Naive thymus-derived CD4-positive, alpha-beta T cell (primary cell): ENCODE data around the gene ELMO1. TPM values are rescaled to one million over a fixed set of nuclear protein-coding genes. Genes with fewer than 3 reads are reported as not detected.

Experiments used
- ATAC-seq: fragments of 150-1000 bp; cut with Tn5 transposase; 2 replicates; pipeline ENCODE4 v1.10.0; 2021; ENCODE audit warnings: mild to moderate bottlenecking, moderate library complexity
- CTCF ChIA-PET: fragments of 350-600 bp; sonication (Branson Sonifier 250); formaldehyde crosslinking; loops from one replicate; lab custom pipeline; 2021; ENCODE audit warnings: antibody characterized with exemption; lab: Charles Lee
- POLR2A ChIA-PET: fragments of 350-600 bp; sonication (Branson Sonifier 250); formaldehyde crosslinking; loops from one replicate; lab custom pipeline; 2021; ENCODE audit warnings: antibody characterized with exemption, inconsistent platforms; lab: Charles Lee
- DNase-seq, 9 donors: peaks; one replicate each; pipeline versions ENCODE4 v3.0.0 to v3.0.0-alpha.2; 2020 to 2022; ENCODE audit warnings: mixed read lengths in 1 of 9
- H3K27ac ChIP-seq: one replicate; pipeline ENCODE4 v1.7.0; 2013; ENCODE audit warnings: mild to moderate bottlenecking, low read depth, low read length, moderate library complexity
- H3K27me3 ChIP-seq, 2 donors: one replicate each; pipeline ENCODE4 v1.7.0; 2013; ENCODE audit warnings: low read length in 2 of 2, mild to moderate bottlenecking in 2 of 2, moderate library complexity in 2 of 2; ENCODE audit not compliant: control insufficient read depth in 2 of 2, insufficient read depth in 2 of 2
- H3K36me3 ChIP-seq, 3 experiments: 1 replicate in 2 of 3; 2 replicates in 1 of 3; pipeline ENCODE4 v1.7.0; 2013; ENCODE audit warnings: low read length in 3 of 3, mild to moderate bottlenecking in 3 of 3, moderate library complexity in 1 of 3; ENCODE audit not compliant: insufficient read depth in 3 of 3, control insufficient read depth in 2 of 3
- H3K4me1 ChIP-seq, 2 donors: one replicate each; pipeline ENCODE4 v1.7.0; 2013; ENCODE audit warnings: low read length in 2 of 2, mild to moderate bottlenecking in 2 of 2, moderate library complexity in 1 of 2; ENCODE audit not compliant: control insufficient read depth in 2 of 2, insufficient read depth in 2 of 2
- H3K4me3 ChIP-seq: 2 replicates; pipeline ENCODE4 v1.7.0; 2013; ENCODE audit warnings: mild to moderate bottlenecking, low read length
- H3K9me3 ChIP-seq, 3 experiments: 1 replicate in 2 of 3; 2 replicates in 1 of 3; pipeline ENCODE4 v1.7.0; 2013; ENCODE audit warnings: low read length in 3 of 3; ENCODE audit not compliant: control insufficient read depth in 2 of 3
- H3K27ac Mint-ChIP-seq, 9 donors: one replicate each; pipeline ENCODE4 v1.8.0; 2020 to 2022; ENCODE audit warnings: mixed read lengths in 9 of 9, mild to moderate bottlenecking in 8 of 9, moderate library complexity in 5 of 9, inconsistent platforms in 2 of 9
- H3K27me3 Mint-ChIP-seq, 5 donors: one replicate each; pipeline ENCODE4 v1.8.0; 2021 to 2022; ENCODE audit warnings: mixed read lengths in 5 of 5, mild to moderate bottlenecking in 1 of 5
- H3K36me3 Mint-ChIP-seq, 5 donors: one replicate each; pipeline ENCODE4 v1.8.0; 2020 to 2022; ENCODE audit warnings: mixed read lengths in 5 of 5, mild to moderate bottlenecking in 3 of 5, inconsistent platforms in 1 of 5
- H3K4me1 Mint-ChIP-seq, 7 donors: one replicate each; pipeline ENCODE4 v1.8.0; 2020 to 2022; ENCODE audit warnings: mixed read lengths in 7 of 7, mild to moderate bottlenecking in 3 of 7, inconsistent platforms in 1 of 7
- H3K4me3 Mint-ChIP-seq, 10 donors: one replicate each; pipeline ENCODE4 v1.8.0; 2020 to 2022; ENCODE audit warnings: mild to moderate bottlenecking in 10 of 10, mixed read lengths in 10 of 10, moderate library complexity in 6 of 10, inconsistent platforms in 2 of 10
- H3K9me3 Mint-ChIP-seq, 11 donors: one replicate each; pipeline ENCODE4 v1.8.0; 2020 to 2022; ENCODE audit warnings: mixed read lengths in 11 of 11, mild to moderate bottlenecking in 4 of 11, inconsistent platforms in 1 of 11, moderate library complexity in 1 of 11
- intact Hi-C, 2 donors: fragments of 100-400 bp; cut with micrococcal nuclease; formaldehyde crosslinking; loops; one replicate each; pipeline ENCODE4 v1.15.1; 2023
- polyA plus RNA-seq, 2 donors: library from polyadenylated mRNA; unstranded; fragments of 300-500 nt; fragmentation: Illumina TruSeq; gene quantifications; one replicate each; pipeline ENCODE4 v1.2.3, GENCODE V29; 2021
- total RNA-seq, 6 experiments: library from RNA in 5 of 6; stranded (reverse) in 5 of 6; gene quantifications; 1 replicate in 5 of 6; 2 replicates in 1 of 6; pipeline ENCODE4 v1.2.3 and lab custom pipeline; 2021 to 2026

Gene ELMO1
- total and polyA plus RNA-seq, 7 experiments from 2014 or later: 63.6 to 160 (median 124) TPM

GRCh38 chr7:37364856-37365255 lies 83.8 kb downstream of the ELMO1 start:
- ChIA-PET CTCF (no interaction called here), POLR2A (interaction anchor here (0.8 to 1.0 kb wide), 4 partner anchors 7 to 85 kb away, joined by 3 to 4 read pairs (median 4); no protein-coding TSS in a partner anchor)
- no peaks in the 10 kb centered on the region for H3K9me3 ChIP-seq
- Mint-ChIP-seq H3K4me1 (peaks cover 47 to 96% (median 82%) of the 10 kb centered on the region in 7 donors), H3K36me3 (peaks cover 0 to 16% (median 0%) of the 10 kb centered on the region in 5 donors), H3K27me3 (no peaks in the 10 kb centered on the region), H3K9me3 (peaks cover 0 to 8% (median 0%) of the 10 kb centered on the region in 11 donors), H3K27ac (peak overlapping the region in 7 of 9 donors; percentile 7 to 96 (median 88)), H3K4me3 (peak overlapping the region in 7 of 10 donors; percentile 8 to 73 (median 50))
- no peak for DNase-seq
- H3K36me3 ChIP-seq: no peaks in the 10 kb centered on the region
- peaks cover 15 to 47% of the 10 kb centered on the region in 2 donors for H3K4me1 ChIP-seq
- intact Hi-C loops: loop anchor here in 1 of 2 donors (2.0 kb wide), 1 partner anchor 76 kb away; no protein-coding TSS in a partner anchor
- no peaks in the 10 kb centered on the region for H3K27me3 ChIP-seq
- ATAC-seq: no peak
- no peak overlapping the region for H3K27ac ChIP-seq
- H3K4me3 ChIP-seq: no peak overlapping the region

GRCh38 chr7:37363536-37364491 lies 84.8 kb downstream of the ELMO1 start:
- ChIA-PET CTCF (interaction anchor here (0.8 to 2.0 kb wide), 2 partner anchors 10 to 85 kb away, joined by 3 to 14 read pairs; no protein-coding TSS in a partner anchor), POLR2A (interaction anchor here (1.0 kb wide), 2 partner anchors 77 to 85 kb away, joined by 4 to 5 read pairs; partner anchors contain the start of gene ELMO1)
- Mint-ChIP-seq H3K9me3 (peaks cover 0 to 8% (median 0%) of the 10 kb centered on the region in 11 donors), H3K4me3 (peak overlapping the region; percentile 55 to 87 (median 73)), H3K4me1 (peaks cover 48 to 96% (median 86%) of the 10 kb centered on the region in 7 donors), H3K27me3 (no peaks in the 10 kb centered on the region), H3K36me3 (peaks cover 0 to 16% (median 0%) of the 10 kb centered on the region in 5 donors), H3K27ac (peak overlapping the region; percentile 86 to 97 (median 92))
- DNase-seq (peak in 6 of 9 donors; percentile 33 to 59 (median 43)), ATAC-seq (peak; percentile 60)
- H3K9me3 ChIP-seq: no peaks in the 10 kb centered on the region
- peak overlapping the region; percentile 2 for H3K4me3 ChIP-seq
- H3K27me3 ChIP-seq: no peaks in the 10 kb centered on the region
- H3K4me1 ChIP-seq: peaks cover 15 to 58% of the 10 kb centered on the region in 2 donors
- intact Hi-C loops: loop anchor here (2.0 kb wide), 2 partner anchors 45 to 77 kb away; no protein-coding TSS in a partner anchor
- no peaks in the 10 kb centered on the region for H3K36me3 ChIP-seq
- peak overlapping the region; percentile 63 for H3K27ac ChIP-seq

GRCh38 chr7:37362802-37363201 lies 85.9 kb downstream of the ELMO1 start:
- DNase-seq (peak in 1 of 9 donors; percentile 14), ATAC-seq (no peak)
- Mint-ChIP-seq H3K27ac (peak overlapping the region; percentile 86 to 97 (median 92)), H3K9me3 (peaks cover 0 to 8% (median 0%) of the 10 kb centered on the region in 11 donors), H3K27me3 (no peaks in the 10 kb centered on the region), H3K4me1 (peaks cover 49 to 97% (median 89%) of the 10 kb centered on the region in 7 donors), H3K4me3 (peak overlapping the region; percentile 55 to 87 (median 73)), H3K36me3 (peaks cover 0 to 13% (median 0%) of the 10 kb centered on the region in 5 donors)
- peak overlapping the region; percentile 63 for H3K27ac ChIP-seq
- no peaks in the 10 kb centered on the region for H3K9me3 ChIP-seq
- no peaks in the 10 kb centered on the region for H3K36me3 ChIP-seq
- ChIA-PET CTCF (interaction anchor here (2.0 kb wide), 1 partner anchor 9 kb away, joined by 14 read pairs; no protein-coding TSS in a partner anchor), POLR2A (interaction anchor here (1.0 to 1.4 kb wide), 2 partner anchors 9 to 86 kb away, joined by 5 to 7 read pairs; partner anchors contain the start of gene ELMO1)
- H3K27me3 ChIP-seq: no peaks in the 10 kb centered on the region
- intact Hi-C loops: loop anchor here (1.0 to 2.0 kb wide), 2 partner anchors 10 to 46 kb away; no protein-coding TSS in a partner anchor
- peak overlapping the region; percentile 2 for H3K4me3 ChIP-seq
- peaks cover 15 to 60% of the 10 kb centered on the region in 2 donors for H3K4me1 ChIP-seq

GRCh38 chr7:37360484-37360883 lies 88.2 kb downstream of the ELMO1 start:
- no peak for ATAC-seq
- POLR2A ChIA-PET: interaction anchor here (0.6 to 1.3 kb wide), 2 partner anchors 87 to 139 kb away, joined by 4 to 6 read pairs; no protein-coding TSS in a partner anchor
- intact Hi-C loops: no loop called here
- Mint-ChIP-seq H3K9me3 (peaks cover 0 to 4% (median 0%) of the 10 kb centered on the region in 11 donors), H3K27ac (peak overlapping the region in 7 of 9 donors; percentile 25 to 76 (median 71)), H3K36me3 (peaks cover 0 to 14% (median 0%) of the 10 kb centered on the region in 5 donors), H3K4me1 (peaks cover 54 to 94% (median 88%) of the 10 kb centered on the region in 7 donors), H3K4me3 (peak overlapping the region in 6 of 10 donors; percentile 10 to 63 (median 56)), H3K27me3 (no peaks in the 10 kb centered on the region)
- Histone ChIP-seq H3K4me1 (peaks cover 9 to 53% of the 10 kb centered on the region in 2 donors), H3K9me3 (no peaks in the 10 kb centered on the region), H3K27ac (no peak overlapping the region), H3K36me3 (no peaks in the 10 kb centered on the region), H3K27me3 (no peaks in the 10 kb centered on the region), H3K4me3 (no peak overlapping the region)
- no peak for DNase-seq
- CTCF ChIA-PET: no interaction called here

- Mint-ChIP-seq H3K27me3 (no peaks in the 10 kb centered on the region), H3K27ac (peak overlapping the region in 8 of 9 donors; percentile 25 to 76 (median 66)), H3K4me1 (peaks cover 54 to 94% (median 88%) of the 10 kb centered on the region in 7 donors), H3K9me3 (peaks cover 0 to 4% (median 0%) of the 10 kb centered on the region in 11 donors), H3K36me3 (peaks cover 0 to 14% (median 0%) of the 10 kb centered on the region in 5 donors), H3K4me3 (peak overlapping the region in 8 of 10 donors; percentile 15 to 63 (median 56))
- Histone ChIP-seq H3K4me3 (no peak overlapping the region), H3K27ac (no peak overlapping the region), H3K4me1 (peaks cover 6 to 53% of the 10 kb centered on the region in 2 donors), H3K9me3 (no peaks in the 10 kb centered on the region), H3K36me3 (no peaks in the 10 kb centered on the region), H3K27me3 (no peaks in the 10 kb centered on the region)
- ATAC-seq: no peak
- ChIA-PET POLR2A (interaction anchor here (0.6 to 1.3 kb wide), 3 partner anchors 88 to 138 kb away, joined by 4 to 6 read pairs (median 4); no protein-coding TSS in a partner anchor), CTCF (no interaction called here)
- intact Hi-C loops: loop anchor here (5.0 to 10.0 kb wide), 2 partner anchors 142 to 995 kb away; a partner anchor contains a TSS
- peak in 1 of 9 donors; percentile 25 for DNase-seq
These were observed 88.8 kb downstream of the ELMO1 start for GRCh38 chr7:37359662-37360444.
